Activated CD8-positive, alpha-beta T cell treated with anti-CD3 and anti-CD28 coated beads for 36 hours (primary cell): ENCODE data around the gene BEGAIN. TPM values are rescaled to one million over a fixed set of nuclear protein-coding genes. Genes with fewer than 3 reads are reported as not detected.

Source experiments
- ATAC-seq: fragments of 200-7000 bp; cut with Tn5 transposase; one replicate; pipeline ENCODE4 v1.10.0; 2021; ENCODE audit warnings: mild to moderate bottlenecking, moderate library complexity
- CTCF ChIA-PET: fragments of 350-600 bp; sonication (Branson Sonifier 250); formaldehyde crosslinking; loops from one replicate; lab custom pipeline; 2021; ENCODE audit warnings: antibody characterized with exemption; lab: Charles Lee
- POLR2A ChIA-PET: fragments of 350-600 bp; sonication (Branson Sonifier 250); formaldehyde crosslinking; loops from one replicate; lab custom pipeline; 2021; ENCODE audit warnings: antibody characterized with exemption; lab: Charles Lee
- DNase-seq: peaks from one replicate; pipeline ENCODE4 v3.0.0-alpha.2; 2020
- H3K27ac Mint-ChIP-seq: one replicate; pipeline ENCODE4 v1.8.0; 2021; ENCODE audit warnings: mild to moderate bottlenecking, mixed read lengths
- H3K27me3 Mint-ChIP-seq: one replicate; pipeline ENCODE4 v1.8.0; 2021; ENCODE audit warnings: mixed read lengths
- H3K36me3 Mint-ChIP-seq: one replicate; pipeline ENCODE4 v1.8.0; 2021; ENCODE audit warnings: low read depth, mixed read lengths
- H3K4me1 Mint-ChIP-seq: one replicate; pipeline ENCODE4 v1.8.0; 2021; ENCODE audit warnings: low read depth, mixed read lengths
- H3K4me3 Mint-ChIP-seq: one replicate; pipeline ENCODE4 v1.8.0; 2021; ENCODE audit warnings: mild to moderate bottlenecking, moderate library complexity, mixed read lengths
- H3K9me3 Mint-ChIP-seq: one replicate; pipeline ENCODE4 v1.8.0; 2021; ENCODE audit warnings: mixed read lengths
- CTCF ChIP-seq: fragments of 200-600 bp; IDR thresholded peaks from one replicate; pipeline ENCODE4 v1.8.0; 2022; ENCODE audit warnings: antibody characterized with exemption, mild to moderate bottlenecking
- intact Hi-C: fragments of 100-400 bp; cut with micrococcal nuclease; formaldehyde crosslinking; loops from one replicate; pipeline ENCODE4 v1.10.0; 2022
- total RNA-seq, 2 experiments: library from RNA; stranded (reverse); gene quantifications; one replicate each; pipeline ENCODE4 v1.2.3, GENCODE V29; 2021

BEGAIN gene
- total RNA-seq, 2 experiments from 2014 or later: 5.5 to 6.0 TPM

GRCh38 chr14:100524933-100525243, 62.3 kb downstream of the BEGAIN start:
- DNase-seq (peak; percentile 56), ATAC-seq (peak; percentile 47)
- Mint-ChIP-seq H3K4me3 (no peak overlapping the region), H3K9me3 (no peaks in the 10 kb centered on the region), H3K4me1 (no peaks in the 10 kb centered on the region), H3K27me3 (no peaks in the 10 kb centered on the region), H3K36me3 (no peaks in the 10 kb centered on the region), H3K27ac (no peak overlapping the region)
- intact Hi-C loops: loop anchor here (5.0 kb wide), 1 partner anchor 122 kb away; no protein-coding TSS in a partner anchor
- peak; percentile 55 for TF ChIP-seq CTCF
- ChIA-PET POLR2A (interaction anchor here (0.6 kb wide), 1 partner anchor 79 kb away, joined by 3 read pairs; no protein-coding TSS in a partner anchor), CTCF (interaction anchor here (0.8 to 4.7 kb wide), 8 partner anchors 8 to 140 kb away, joined by 3 to 55 read pairs (median 4); no protein-coding TSS in a partner anchor)

- H3K9me3 Mint-ChIP-seq: no peaks in the 10 kb centered on the region
- DNase-seq: no peak
- TF ChIP-seq CTCF: no peak
- H3K4me3 Mint-ChIP-seq: no peak overlapping the region
- no peaks in the 10 kb centered on the region for H3K4me1 Mint-ChIP-seq
- H3K36me3 Mint-ChIP-seq: no peaks in the 10 kb centered on the region
- ChIA-PET CTCF (interaction anchor here (0.8 to 4.7 kb wide), 8 partner anchors 9 to 140 kb away, joined by 3 to 55 read pairs (median 4); no protein-coding TSS in a partner anchor), POLR2A (no interaction called here)
- H3K27me3 Mint-ChIP-seq: no peaks in the 10 kb centered on the region
- intact Hi-C loops: no loop called here
- no peak for ATAC-seq
- no peak overlapping the region for H3K27ac Mint-ChIP-seq
Observed at GRCh38 chr14:100524233-100524932, 62.8 kb downstream of the BEGAIN start.

- Mint-ChIP-seq H3K9me3 (no peaks in the 10 kb centered on the region), H3K27ac (no peak overlapping the region), H3K27me3 (no peaks in the 10 kb centered on the region), H3K4me3 (no peak overlapping the region), H3K4me1 (no peaks in the 10 kb centered on the region), H3K36me3 (no peaks in the 10 kb centered on the region)
- no peak for ATAC-seq
- POLR2A ChIA-PET: no interaction called here
- intact Hi-C loops: no loop called here
- DNase-seq: no peak
- no peak for TF ChIP-seq CTCF
- CTCF ChIA-PET: interaction anchor here (4.7 kb wide), 1 partner anchor 121 kb away, joined by 55 read pairs; no protein-coding TSS in a partner anchor
Observed at GRCh38 chr14:100523843-100524169, 63.4 kb downstream of the BEGAIN start.

- CTCF ChIA-PET: interaction anchor here (4.7 kb wide), 1 partner anchor 122 kb away, joined by 55 read pairs; no protein-coding TSS in a partner anchor
- H3K4me1 Mint-ChIP-seq: no peaks in the 10 kb centered on the region
- POLR2A ChIA-PET: no interaction called here
- peaks cover under 1% of the 10 kb centered on the region for H3K36me3 Mint-ChIP-seq
- DNase-seq (no peak), ATAC-seq (no peak)
- no peaks in the 10 kb centered on the region for H3K9me3 Mint-ChIP-seq
- TF ChIP-seq CTCF: no peak
- no peaks in the 10 kb centered on the region for H3K27me3 Mint-ChIP-seq
- intact Hi-C loops: no loop called here
- no peak overlapping the region for H3K27ac Mint-ChIP-seq
- no peak overlapping the region for H3K4me3 Mint-ChIP-seq
Observed at GRCh38 chr14:100523131-100523842, 63.9 kb downstream of the BEGAIN start.
